Mesendoderm (in vitro differentiated cells): ENCODE measurements around the gene CASZ1.

Source experiments
- DNase-seq: peaks from one replicate; pipeline ENCODE4 v3.0.0; 2013
- H2AK5ac ChIP-seq: 2 replicates; pipeline ENCODE4 v1.6.1; 2013; ENCODE audit warnings: low read length, inconsistent platforms
- H2BK120ac ChIP-seq: 2 replicates; pipeline ENCODE4 v1.6.1; 2013; ENCODE audit warnings: low read depth, mild to moderate bottlenecking, low read length, moderate library complexity, mixed read lengths
- H2BK15ac ChIP-seq: replicated peaks from 2 replicates; pipeline ENCODE4 v1.6.1; 2013; ENCODE audit warnings: low read depth, mild to moderate bottlenecking, moderate library complexity
- H2BK5ac ChIP-seq: 2 replicates; pipeline ENCODE4 v1.6.1; 2013; ENCODE audit warnings: low read length, inconsistent platforms
- H3K18ac ChIP-seq: 2 replicates; pipeline ENCODE4 v1.6.1; 2013; ENCODE audit warnings: mild to moderate bottlenecking, low read length, mixed read lengths
- H3K23ac ChIP-seq: one replicate; pipeline ENCODE4 v1.6.1; 2013; ENCODE audit warnings: low read length
- H3K27ac ChIP-seq: 2 replicates; pipeline ENCODE4 v1.5.1; 2013; ENCODE audit warnings: low read depth, mild to moderate bottlenecking, inconsistent platforms, low read length, moderate library complexity
- H3K27me3 ChIP-seq: 2 replicates; pipeline ENCODE4 v1.6.1; 2013; ENCODE audit warnings: low read length, control low read depth, mild to moderate bottlenecking, inconsistent platforms; ENCODE audit not compliant: insufficient read depth, poor library complexity
- H3K36me3 ChIP-seq: 2 replicates; pipeline ENCODE4 v1.6.1; 2013; ENCODE audit warnings: low read length, inconsistent platforms; ENCODE audit not compliant: control insufficient read depth, insufficient read depth
- H3K4ac ChIP-seq: one replicate; pipeline ENCODE4 v1.6.1; 2013; ENCODE audit warnings: low read depth, mild to moderate bottlenecking, low read length, moderate library complexity
- H3K4me1 ChIP-seq: 2 replicates; pipeline ENCODE4 v1.6.1; 2013; ENCODE audit warnings: low read depth, low read length, inconsistent platforms; ENCODE audit not compliant: control insufficient read depth
- H3K4me2 ChIP-seq: 2 replicates; pipeline ENCODE4 v1.6.1; 2013; ENCODE audit warnings: low read length
- H3K4me3 ChIP-seq: 2 replicates; pipeline ENCODE4 v1.5.1; 2013; ENCODE audit warnings: mild to moderate bottlenecking, low read length
- H3K56ac ChIP-seq: one replicate; pipeline ENCODE4 v1.6.1; 2013; ENCODE audit warnings: low read length
- H3K79me1 ChIP-seq: 2 replicates; pipeline ENCODE4 v1.6.1; 2013; ENCODE audit warnings: low read length, inconsistent platforms
- H3K79me2 ChIP-seq: 2 replicates; pipeline ENCODE4 v1.6.1; 2013; ENCODE audit warnings: mild to moderate bottlenecking, low read length; ENCODE audit not compliant: control insufficient read depth, insufficient read depth
- H3K9ac ChIP-seq: 2 replicates; pipeline ENCODE4 v1.6.1; 2013; ENCODE audit warnings: low read length, inconsistent platforms
- H4K5ac ChIP-seq: one replicate; pipeline ENCODE4 v1.6.1; 2013; ENCODE audit warnings: low read length
- H4K8ac ChIP-seq: one replicate; pipeline ENCODE4 v1.6.1; 2013; ENCODE audit warnings: low read depth, mild to moderate bottlenecking, control low read depth, low read length, moderate library complexity
- WGBS: extraction: QIAGEN DNeasy Blood & Tissue Kit; methylation state at CpG from one replicate; pipeline ENCODE4 v1.1.7; 2013; ENCODE audit warnings: low lambda C conversion rate, missing lambda C conversion rate; ENCODE audit not compliant: insufficient coverage; ENCODE audit errors: extremely low coverage; 5-methylcytosine and 5-hydroxymethylcytosine counted together

CASZ1 gene

DNA sequence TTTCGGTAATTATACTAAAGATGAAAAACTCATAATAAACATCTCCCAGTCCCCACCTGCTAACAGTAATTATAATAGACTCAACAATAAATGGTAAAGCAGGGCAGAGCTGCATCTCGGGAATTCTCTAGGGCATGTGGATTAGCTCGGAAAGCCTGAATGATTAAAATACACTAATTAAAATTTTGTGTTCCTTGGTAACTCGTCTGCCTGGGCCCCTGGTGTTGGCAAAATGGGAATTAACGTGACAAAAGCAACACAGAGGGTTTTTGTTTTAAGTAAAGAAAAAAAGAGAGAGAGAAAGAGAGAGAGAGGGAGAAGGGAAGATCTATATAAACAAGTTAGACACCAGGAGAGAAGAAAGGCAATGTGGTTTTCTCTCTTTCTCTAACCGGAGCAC lies 62.1 kb downstream of the CASZ1 start:
- H3K9ac ChIP-seq, result no peak overlapping the region
- no peak overlapping the region for H4K5ac ChIP-seq
- no peak overlapping the region for H2BK15ac ChIP-seq
- no peak overlapping the region for H3K27ac ChIP-seq
- no peak overlapping the region for H3K56ac ChIP-seq
- no CpG with 5 or more reads among the region's 6 CpGs for WGBS
- H2AK5ac ChIP-seq, result no peak overlapping the region
- no peak overlapping the region for H3K4ac ChIP-seq
- H3K79me1 ChIP-seq, result no peaks in the 10 kb centered on the region
- no peak overlapping the region for H3K4me3 ChIP-seq
- H3K27me3 ChIP-seq, result no peaks in the 10 kb centered on the region
- H2BK120ac ChIP-seq, result no peak overlapping the region
- H3K4me2 ChIP-seq, result no peak overlapping the region
- no peaks in the 10 kb centered on the region for H3K79me2 ChIP-seq
- H2BK5ac ChIP-seq, result no peak overlapping the region
- no peak overlapping the region for H3K18ac ChIP-seq
- H3K4me1 ChIP-seq, result peaks cover 2% of the 10 kb centered on the region
- H4K8ac ChIP-seq, result no peak overlapping the region
- H3K23ac ChIP-seq, result no peak overlapping the region
- no peak for DNase-seq
- H3K36me3 ChIP-seq, result no peaks in the 10 kb centered on the region

DNA sequence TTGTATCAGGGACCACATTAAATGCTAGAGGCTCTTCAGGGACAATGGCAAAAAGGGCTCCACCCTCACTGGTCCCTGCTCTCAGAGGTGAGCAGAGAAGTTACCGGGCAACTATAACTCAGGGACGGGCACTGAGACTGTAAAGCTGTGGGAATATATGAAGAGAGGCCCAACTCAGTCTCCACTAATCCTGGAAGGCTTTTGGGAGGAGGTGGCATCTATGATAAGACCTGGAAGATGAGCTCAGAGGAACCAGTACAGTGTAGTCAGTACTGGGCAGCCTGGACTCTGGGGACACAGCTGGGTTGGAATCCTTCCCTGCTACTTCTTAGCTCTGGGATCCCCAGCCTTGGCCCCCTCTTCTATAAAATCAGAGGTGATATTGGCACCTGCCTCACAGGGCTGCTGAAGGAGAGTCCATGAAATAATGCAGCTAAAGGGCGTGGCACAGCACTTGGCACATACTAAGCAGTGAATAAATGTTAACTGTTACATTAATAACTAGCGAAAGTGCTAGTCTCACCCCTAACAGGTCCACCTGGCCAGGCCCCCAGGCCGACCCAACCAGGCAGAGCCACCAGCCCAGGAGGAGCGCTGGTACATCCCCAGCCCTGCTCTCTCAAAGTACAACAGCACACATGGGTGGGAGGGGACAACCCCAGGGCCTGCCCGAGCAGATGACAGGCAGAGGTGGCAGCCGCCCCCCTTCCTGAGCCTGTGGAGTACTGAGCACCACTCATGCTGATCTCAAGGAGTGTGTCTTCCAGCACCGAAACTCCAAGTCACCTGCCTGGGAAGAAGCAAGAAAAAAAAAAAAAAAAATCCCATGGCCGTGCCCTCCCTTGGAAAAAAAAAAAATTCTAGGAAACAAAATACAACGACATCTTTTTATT lies 62.7 kb downstream of the CASZ1 start:
- Histone ChIP-seq H3K4me3 (no peak overlapping the region), H2AK5ac (no peak overlapping the region), H3K36me3 (no peaks in the 10 kb centered on the region), H3K27me3 (no peaks in the 10 kb centered on the region), H4K5ac (no peak overlapping the region), H3K23ac (no peak overlapping the region), H3K4me2 (no peak overlapping the region), H3K18ac (no peak overlapping the region), H3K56ac (no peak overlapping the region), H2BK5ac (no peak overlapping the region), H3K27ac (no peak overlapping the region), H3K79me1 (no peaks in the 10 kb centered on the region), H3K4ac (no peak overlapping the region), H2BK15ac (no peak overlapping the region), H3K9ac (no peak overlapping the region), H2BK120ac (no peak overlapping the region), H3K79me2 (no peaks in the 10 kb centered on the region), H4K8ac (no peak overlapping the region), H3K4me1 (peaks cover 2% of the 10 kb centered on the region)
- no peak for DNase-seq
- WGBS, result no CpG with 5 or more reads among the region's 11 CpGs

DNA sequence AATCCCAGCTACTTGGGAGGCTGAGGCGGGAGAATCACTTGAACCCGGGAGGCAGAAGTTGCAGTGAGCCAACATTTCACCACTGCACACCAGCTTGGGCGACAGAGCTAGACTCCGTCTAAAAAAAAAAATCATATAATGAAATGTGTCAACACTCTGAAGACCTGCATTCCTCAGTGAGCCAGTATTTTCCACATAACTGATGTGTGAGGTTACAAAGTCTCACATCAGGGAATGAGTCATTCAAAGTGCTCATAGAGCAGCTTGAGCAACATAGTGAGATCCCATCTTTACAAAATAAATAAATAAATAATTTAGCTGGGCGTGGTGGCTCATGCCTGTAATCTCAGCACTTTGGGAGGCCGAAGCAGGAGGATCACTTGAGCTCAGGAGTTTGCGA lies 65.5 kb downstream of the CASZ1 start:
- H3K4ac ChIP-seq, result no peak overlapping the region
- no peak overlapping the region for H2AK5ac ChIP-seq
- no peak overlapping the region for H3K56ac ChIP-seq
- no peak overlapping the region for H3K18ac ChIP-seq
- no peak overlapping the region for H4K5ac ChIP-seq
- no peak overlapping the region for H3K9ac ChIP-seq
- H2BK120ac ChIP-seq, result no peak overlapping the region
- H3K36me3 ChIP-seq, result no peaks in the 10 kb centered on the region
- peak; percentile 23 for DNase-seq
- no peaks in the 10 kb centered on the region for H3K27me3 ChIP-seq
- no peak overlapping the region for H3K4me3 ChIP-seq
- no peak overlapping the region for H4K8ac ChIP-seq
- H3K23ac ChIP-seq, result no peak overlapping the region
- H3K4me2 ChIP-seq, result no peak overlapping the region
- H3K79me1 ChIP-seq, result no peaks in the 10 kb centered on the region
- no peak overlapping the region for H2BK5ac ChIP-seq
- H3K79me2 ChIP-seq, result no peaks in the 10 kb centered on the region
- no peak overlapping the region for H3K27ac ChIP-seq
- no peak overlapping the region for H2BK15ac ChIP-seq
- no CpG with 5 or more reads among the region's 7 CpGs for WGBS
- no peaks in the 10 kb centered on the region for H3K4me1 ChIP-seq

DNA sequence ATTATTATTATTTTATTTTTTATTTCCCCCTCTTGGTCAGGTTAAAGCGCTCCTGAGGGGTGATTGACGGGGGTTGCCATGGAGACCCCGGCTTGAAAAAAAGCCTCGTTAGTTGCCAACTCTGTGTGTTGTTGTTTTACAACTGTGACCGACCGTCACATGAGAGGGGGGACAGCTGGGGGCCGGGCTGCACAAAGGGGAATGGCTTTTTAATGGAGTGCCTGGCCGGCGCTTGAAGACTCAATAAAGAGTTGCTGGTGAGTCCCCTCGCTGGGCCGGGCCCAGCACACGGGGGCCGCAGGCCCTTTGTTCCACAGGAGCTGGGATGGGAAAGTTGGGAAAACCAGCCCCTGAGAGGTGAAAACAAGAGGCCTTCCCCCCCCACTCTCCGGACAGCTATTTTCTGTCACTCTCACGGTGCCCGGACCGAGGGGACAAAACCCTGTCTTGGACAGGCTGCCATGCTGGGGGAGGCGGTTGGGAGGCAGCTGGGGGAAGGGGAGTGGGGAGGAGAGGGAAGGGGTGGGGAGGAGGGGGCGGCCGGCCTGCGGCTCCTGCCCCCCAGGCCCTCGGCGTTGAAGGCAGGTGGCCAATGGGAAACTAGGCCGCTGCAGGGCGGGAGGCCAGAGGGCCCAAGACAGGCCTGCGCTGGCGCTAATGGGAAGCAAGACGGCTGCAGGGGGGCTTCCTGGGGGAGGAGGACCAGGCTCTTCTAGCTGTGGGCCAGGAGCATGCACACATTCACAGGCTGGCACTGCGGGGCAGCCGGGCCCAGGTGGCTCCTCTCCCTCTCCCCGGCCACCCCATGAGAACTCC lies 67.6 kb downstream of the CASZ1 start:
- Histone ChIP-seq H3K9ac (no peak overlapping the region), H2BK5ac (no peak overlapping the region), H3K79me2 (no peaks in the 10 kb centered on the region), H3K4me1 (no peaks in the 10 kb centered on the region), H4K5ac (no peak overlapping the region), H2BK15ac (no peak overlapping the region), H3K23ac (no peak overlapping the region), H3K4ac (no peak overlapping the region), H3K4me2 (no peak overlapping the region), H3K27me3 (no peaks in the 10 kb centered on the region), H3K56ac (no peak overlapping the region), H2BK120ac (no peak overlapping the region), H2AK5ac (no peak overlapping the region), H3K36me3 (no peaks in the 10 kb centered on the region), H4K8ac (no peak overlapping the region), H3K27ac (peak overlapping the region; percentile 63), H3K79me1 (no peaks in the 10 kb centered on the region), H3K4me3 (no peak overlapping the region), H3K18ac (no peak overlapping the region)
- DNase-seq, result no peak
- no CpG with 5 or more reads among the region's 31 CpGs for WGBS

DNA sequence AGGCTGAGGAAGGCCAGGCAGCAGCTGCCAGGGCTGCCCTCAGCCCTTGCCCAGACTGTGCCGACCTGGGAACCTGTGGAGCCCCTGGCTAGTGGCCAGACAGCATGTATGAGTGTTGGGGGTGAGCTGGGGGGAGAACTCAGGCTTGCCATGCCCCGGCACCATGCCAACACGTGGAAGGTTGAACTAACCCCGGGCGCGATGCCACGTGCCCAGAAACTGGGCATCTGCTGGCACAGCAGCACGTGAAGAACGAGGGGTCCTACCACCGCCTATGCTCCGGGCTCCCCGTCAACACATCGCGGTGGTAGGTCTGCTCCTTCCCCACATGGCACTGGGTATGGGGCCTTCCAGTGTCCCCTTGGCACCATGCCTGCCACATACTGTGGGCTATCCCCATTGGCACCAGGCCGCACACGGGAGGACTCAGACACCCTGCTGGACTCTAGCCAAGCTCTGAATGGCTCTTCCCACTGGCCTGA lies 68.7 kb downstream of the CASZ1 start:
- no peak overlapping the region for H3K23ac ChIP-seq
- no peak overlapping the region for H2BK15ac ChIP-seq
- H2BK120ac ChIP-seq, result no peak overlapping the region
- H3K4me1 ChIP-seq, result no peaks in the 10 kb centered on the region
- H3K36me3 ChIP-seq, result no peaks in the 10 kb centered on the region
- H4K5ac ChIP-seq, result no peak overlapping the region
- H3K4me3 ChIP-seq, result no peak overlapping the region
- H3K79me1 ChIP-seq, result no peaks in the 10 kb centered on the region
- no peak overlapping the region for H3K27ac ChIP-seq
- no peak overlapping the region for H2BK5ac ChIP-seq
- no CpG with 5 or more reads among the region's 16 CpGs for WGBS
- H3K56ac ChIP-seq, result no peak overlapping the region
- DNase-seq, result no peak
- H3K79me2 ChIP-seq, result no peaks in the 10 kb centered on the region
- H3K27me3 ChIP-seq, result no peaks in the 10 kb centered on the region
- H3K18ac ChIP-seq, result no peak overlapping the region
- no peak overlapping the region for H3K9ac ChIP-seq
- no peak overlapping the region for H3K4ac ChIP-seq
- no peak overlapping the region for H3K4me2 ChIP-seq
- no peak overlapping the region for H4K8ac ChIP-seq
- no peak overlapping the region for H2AK5ac ChIP-seq
